NCI-H1048 (cell line): ENCODE results near the gene APBA2.
"Not testable (repeated sequence)": the region's sequence is repeated elsewhere in the genome, so short reads cannot be mapped to it uniquely, and the experiment has no call there.

Source experiments
- DNase-seq: peaks from one replicate; lab custom pipeline; 2025; lab: John Stamatoyannopoulos, UW

The APBA2 gene

DNA sequence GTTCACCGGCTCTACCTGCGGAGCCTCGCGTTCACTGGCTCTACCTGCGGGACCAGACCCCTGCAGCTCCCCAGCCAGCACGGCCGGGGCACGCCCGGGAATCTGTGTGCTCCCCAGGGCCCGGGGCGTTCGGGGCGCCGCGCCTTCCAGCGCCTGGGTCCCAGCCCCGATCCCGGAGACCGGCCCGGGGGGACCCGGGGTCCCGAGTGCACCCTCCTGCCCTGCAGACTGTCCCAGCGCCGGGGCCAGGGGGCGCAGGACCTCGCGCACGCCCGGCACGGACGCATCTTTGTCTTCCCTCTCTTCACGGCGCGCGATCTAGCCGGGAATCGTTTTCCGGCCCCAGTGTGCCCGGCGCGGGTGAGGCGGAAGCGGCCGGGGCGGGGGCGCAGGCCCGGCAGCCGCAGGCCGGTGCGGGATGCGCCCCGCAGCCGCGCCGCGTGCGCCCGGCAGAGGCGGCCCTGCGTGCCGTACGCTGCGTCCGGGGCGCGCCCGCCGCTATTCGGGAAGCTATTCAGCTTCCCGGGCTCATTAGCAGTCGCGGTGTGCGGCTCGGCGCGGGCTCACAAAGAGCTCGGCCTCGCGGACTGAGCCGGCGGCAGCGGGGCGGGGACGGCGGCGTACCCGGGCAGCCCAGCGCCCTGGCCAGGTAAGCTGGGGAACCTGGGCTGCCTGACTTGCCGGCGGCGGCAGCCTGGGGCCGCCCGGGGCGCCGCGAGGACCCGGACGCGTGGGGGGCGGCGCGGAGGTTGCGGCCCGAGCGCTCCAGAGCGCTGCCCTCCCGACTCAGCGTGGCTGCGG is at the start of gene APBA2:
Gene APBA2 (plus strand): TSS at position 345 of the 801 bp plus-strand sequence. CDS start 167,911 bp downstream, outside the sequence.
- DNase-seq, result no peak

DNA sequence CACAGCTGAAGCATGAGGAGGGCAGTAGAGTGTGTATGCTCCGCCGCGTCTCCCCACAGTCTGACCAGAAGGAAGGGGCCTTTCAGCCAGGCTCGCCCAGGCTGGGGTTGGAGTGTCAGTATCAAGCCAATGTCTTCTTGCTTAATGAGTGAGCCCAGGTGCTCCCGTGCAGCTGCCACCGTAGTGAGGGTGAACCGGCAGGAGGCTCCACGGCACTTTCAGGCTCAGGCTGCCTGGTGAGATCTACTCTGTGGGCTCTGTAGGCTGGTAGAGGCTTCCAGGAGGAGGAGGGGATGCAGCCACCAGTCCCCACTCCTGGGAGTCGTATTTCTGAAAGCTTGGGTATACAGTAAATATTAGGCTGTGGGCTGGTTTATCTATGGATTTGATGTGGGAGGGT is 45.5 kb upstream of the APBA2 start:
- DNase-seq, result not testable (repeated sequence)

DNA sequence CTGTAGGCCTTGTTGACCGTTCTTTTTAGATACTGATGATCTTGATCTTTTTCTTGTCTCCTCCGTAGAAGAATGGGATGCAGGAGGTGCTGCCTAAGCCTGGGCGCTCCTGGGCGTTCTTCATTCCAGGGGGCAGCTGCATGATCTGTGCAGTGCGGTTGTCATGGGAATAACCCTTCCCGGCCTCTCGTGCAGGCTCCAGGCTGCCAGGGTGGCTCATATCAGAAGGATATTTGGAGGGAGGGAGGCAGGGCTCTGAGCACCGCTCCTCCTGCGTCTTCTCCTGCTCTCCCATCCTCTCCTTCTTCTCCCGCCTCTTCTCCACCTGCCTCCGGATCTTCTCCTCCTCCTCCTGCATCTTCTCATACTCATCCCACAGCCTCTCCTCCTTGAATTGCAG is 43.6 kb upstream of the APBA2 start:
- not testable (repeated sequence) for DNase-seq

- not testable (repeated sequence) for DNase-seq
Observed at GRCh38 chr15:28843520-28843919, 42.3 kb upstream of the APBA2 start.

DNA sequence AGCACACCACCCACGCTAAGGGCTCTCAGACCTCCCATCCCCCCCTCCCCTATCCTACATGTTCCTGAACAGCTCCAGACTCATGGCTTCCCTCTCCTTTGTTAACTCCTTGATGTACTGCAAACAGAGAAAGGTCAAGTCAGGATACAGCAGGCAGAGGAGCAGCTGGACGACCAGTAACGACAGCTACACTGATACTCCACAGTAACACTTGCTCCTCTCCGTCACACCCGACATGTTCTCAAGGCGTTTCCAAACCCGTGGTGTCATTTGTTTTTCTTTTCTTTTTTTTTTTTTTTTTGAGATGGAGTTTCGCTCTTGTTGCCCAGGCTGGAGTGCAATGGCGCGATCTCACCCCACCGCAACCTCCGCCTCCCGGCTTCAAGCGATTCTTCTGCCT is 41.6 kb upstream of the APBA2 start:
- DNase-seq, result not testable (repeated sequence)

DNA sequence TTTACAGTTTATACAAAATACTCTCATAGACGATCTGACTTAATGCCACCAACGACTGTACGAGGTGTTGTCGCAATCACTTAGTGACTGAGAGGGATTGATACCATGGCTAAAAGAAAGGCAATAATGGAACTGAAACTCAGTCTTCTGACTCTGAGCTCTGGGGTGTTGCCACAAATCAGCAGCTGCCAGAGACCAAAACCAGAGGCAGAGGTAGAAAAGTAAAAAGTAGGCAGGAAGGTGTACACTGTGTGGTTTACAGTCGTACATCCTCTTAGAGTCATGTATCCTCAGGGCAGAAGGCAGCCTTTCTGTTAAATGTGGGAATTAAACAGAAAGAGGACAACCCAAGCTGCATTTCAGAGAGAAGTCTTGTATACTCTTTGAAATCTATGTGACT is 38.5 kb upstream of the APBA2 start:
- not testable (repeated sequence) for DNase-seq

DNA sequence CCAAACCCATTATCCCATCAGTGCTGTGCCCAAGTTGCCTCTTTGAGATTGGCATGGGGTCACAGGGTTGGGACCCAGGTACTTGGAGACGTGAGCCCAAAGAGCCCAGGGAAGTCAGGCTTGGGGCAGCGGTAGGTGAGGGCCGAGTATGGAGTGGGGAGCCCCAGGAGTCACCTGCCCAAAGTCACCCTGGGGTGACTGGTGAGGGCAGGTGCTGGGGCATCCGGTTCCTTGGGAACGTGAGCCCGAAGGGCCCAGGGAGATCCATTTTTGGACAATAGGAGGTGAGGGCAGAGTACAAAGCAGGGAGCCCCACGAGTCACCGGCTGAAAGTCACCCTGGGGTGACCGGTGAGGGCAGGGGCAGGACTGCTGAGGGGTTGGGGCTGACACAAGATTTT is 37.8 kb upstream of the APBA2 start:
- DNase-seq, result not testable (repeated sequence)

DNA sequence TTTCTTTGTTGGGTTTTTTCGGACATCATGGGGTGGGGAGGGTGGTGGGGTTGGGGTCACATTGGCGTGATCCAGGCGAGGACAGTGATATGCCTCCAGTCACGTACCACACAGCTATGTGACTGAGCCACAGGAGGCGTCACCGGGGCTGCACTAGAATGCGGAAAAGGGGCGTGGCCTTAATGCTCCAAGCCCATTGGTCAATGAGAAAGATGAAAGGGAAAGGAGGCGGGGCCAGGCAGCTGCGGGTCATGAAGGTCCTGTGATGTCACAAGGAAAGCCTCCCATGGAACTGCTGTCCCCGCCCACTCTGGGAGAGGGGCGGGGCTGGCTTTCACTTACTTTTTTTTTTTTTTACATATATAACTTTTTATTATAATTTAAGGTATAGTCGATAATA is 37.3 kb upstream of the APBA2 start, which contains the start of gene GOLGA6L7:
Gene GOLGA6L7 (minus strand): TSS at position 124 of the 400 bp plus-strand sequence. CDS start 95 bp downstream, at position 29.
- not testable (repeated sequence) for DNase-seq

- DNase-seq, result not testable (repeated sequence)
Observed at GRCh38 chr15:28849271-28849670, 36.5 kb upstream of the APBA2 start.

- DNase-seq, result not testable (repeated sequence)
Observed at GRCh38 chr15:28849766-28850165, 36.0 kb upstream of the APBA2 start.

DNA sequence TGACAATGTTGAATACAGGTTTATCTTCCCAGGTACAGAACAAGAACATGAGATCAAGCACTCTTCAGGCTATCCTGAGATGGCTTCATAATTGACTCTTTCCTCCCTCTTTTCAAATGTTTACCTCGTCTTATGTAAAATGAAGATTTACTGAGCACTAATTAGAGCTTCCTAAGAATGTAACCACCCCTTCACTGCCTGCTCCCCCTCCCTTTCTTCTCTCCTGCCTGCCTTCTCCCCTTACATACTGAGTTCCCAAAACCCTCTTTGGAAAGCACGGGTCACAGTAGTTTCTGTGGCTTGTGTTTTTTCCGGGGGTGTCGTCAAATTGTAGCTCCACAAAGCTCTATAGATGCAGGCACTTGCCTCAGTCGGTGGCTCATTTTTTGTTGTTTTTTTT is 32.1 kb upstream of the APBA2 start:
- DNase-seq, result not testable (repeated sequence)

DNA sequence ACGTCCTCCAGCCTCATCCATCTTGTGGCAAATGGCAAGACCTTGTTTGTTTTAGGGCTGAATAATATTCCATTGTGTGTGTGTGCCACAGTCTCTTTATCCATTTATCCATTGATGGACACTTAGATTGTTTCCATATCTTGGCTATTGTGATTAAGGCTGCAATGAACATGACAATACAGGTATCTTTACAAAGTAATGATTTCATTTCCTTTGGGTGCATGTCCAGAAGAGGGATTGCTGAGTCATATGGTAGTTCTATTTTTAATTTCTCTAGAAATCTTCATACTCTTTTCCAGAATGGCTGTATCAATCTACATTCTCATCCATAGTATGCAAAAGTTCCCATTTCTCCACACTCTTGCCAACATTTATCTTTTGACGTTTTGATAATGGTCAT is 31.2 kb upstream of the APBA2 start:
- not testable (repeated sequence) for DNase-seq

DNA sequence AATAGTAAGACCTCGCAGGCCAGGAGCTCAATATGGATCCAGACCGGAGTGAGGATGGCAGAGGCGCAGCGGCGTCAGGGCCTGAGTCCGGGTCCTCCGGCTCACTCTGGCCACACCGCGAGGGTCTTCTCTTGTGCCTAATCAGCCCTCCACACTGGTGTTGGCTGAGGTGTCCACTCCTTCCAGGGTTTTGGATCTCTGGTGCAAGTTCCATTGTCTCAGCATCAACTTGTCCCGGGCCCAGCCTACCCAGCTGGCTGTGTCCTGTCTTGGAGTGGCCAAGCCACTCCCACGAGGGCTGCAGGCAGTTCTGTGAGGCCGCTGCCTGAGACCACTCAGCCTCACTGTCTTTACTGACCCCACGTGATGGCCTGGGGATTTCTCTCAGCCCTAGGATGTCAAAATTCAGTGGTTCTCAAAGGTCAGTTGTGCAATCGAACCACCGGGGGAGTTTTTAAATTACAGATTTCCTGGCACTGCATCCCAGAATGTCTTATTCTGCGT is 24.7 kb upstream of the APBA2 start:
- DNase-seq, result no peak

DNA sequence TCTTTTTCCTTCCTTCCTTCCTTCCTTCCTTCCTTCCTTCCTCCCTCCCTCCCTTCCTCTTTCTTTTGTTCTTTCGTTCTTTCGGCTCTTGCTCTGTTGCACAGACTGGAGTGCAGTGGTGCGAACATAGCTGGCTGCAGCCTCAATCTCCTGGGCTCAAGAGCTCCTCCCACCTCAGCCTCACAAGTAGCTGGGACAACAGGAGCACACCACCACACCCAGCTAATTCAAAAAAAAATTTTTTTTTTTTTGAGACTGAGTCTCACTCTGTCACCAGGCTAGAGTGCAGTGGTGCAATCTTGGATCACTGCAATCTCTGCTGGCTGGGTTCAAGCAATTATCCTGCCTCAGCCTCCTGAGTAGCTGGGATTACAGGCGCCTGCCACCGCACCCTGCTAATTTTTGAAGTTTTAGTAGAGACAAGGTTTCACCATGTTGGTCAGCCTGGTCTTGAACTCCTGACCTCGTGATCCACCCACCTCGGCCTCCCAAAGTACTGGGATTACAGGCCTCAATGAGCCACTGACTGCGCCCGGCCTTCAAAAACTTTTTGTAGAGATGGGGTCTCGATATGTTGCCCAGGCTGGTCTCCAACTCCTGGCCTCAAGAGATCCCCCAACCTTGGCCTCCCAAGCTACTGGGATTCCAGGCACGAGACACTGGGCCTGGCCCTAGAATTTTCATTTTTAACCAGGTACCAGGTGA is 24.0 kb upstream of the APBA2 start:
- DNase-seq, result not testable (repeated sequence)

- no peak for DNase-seq
Observed at GRCh38 chr15:28868744-28869345, 16.9 kb upstream of the APBA2 start.

DNA sequence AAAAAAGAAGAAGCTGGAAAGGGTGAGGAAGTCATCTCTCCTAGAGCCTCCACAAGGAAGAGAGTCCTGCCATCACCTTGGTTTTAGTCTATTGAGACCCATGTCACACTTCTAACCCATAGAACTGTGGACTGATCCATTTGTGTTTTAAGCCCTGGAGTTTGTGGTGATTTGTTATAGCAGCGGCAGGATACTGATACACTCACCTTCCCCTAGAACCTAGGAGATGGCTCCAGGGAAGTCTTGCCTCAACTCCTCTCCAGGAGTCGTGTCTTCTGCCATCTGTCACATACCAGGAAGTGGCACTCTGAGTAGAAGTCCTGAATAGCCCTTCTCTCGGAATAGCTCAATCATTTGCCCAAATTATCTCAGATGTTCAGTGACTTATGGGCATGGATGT is 14.6 kb upstream of the APBA2 start:
- no peak for DNase-seq

DNA sequence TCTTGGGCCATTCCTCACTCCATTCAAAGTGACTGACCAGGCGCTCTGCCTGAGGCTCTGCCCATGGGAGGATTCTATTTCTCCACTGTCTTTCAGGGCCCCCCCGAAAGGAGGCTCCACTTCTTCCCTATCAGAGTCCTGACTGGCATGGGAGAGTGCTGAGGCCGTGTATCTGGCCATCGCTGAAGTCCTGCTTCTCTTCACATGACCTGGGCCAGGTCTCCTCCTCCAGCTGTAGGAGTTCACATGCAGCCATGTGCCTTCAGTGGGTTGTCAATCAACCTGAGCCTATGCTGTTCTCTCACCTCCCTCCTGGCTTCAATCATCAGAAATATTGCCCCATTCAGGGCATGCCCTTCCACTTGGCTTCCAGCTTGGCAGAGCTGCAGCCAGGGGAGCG is 12.8 kb upstream of the APBA2 start:
- no peak for DNase-seq

DNA sequence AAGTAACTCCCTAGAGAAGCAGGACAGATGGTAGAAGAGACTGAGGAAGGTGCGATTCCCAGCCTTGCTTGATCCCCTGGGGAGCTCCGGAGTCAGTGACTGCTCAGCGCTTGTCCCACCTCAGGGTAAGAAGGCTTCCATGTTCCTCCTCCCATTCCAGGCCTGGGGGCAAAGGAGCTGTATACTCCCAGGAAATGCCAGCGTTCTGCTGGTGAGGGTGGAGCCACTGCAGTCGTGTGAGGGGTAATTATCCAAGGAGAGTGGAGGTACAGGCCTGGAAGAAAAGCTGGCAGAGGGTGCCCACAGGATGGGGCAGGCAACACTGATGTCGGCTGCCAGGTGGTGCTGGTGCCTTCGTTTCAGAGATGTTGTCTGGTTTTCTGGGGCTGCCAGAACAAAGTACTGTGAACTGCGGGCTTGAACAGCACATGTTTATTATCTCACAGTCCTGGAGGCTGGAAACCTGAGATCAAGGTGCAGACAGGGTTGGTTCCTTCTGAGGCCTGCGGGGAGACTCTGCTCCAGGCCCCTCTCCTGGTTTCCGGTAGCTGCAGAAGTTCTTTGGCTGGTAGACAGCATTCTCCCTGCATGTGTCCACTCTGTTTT is 12.1 kb upstream of the APBA2 start:
- no peak for DNase-seq

DNA sequence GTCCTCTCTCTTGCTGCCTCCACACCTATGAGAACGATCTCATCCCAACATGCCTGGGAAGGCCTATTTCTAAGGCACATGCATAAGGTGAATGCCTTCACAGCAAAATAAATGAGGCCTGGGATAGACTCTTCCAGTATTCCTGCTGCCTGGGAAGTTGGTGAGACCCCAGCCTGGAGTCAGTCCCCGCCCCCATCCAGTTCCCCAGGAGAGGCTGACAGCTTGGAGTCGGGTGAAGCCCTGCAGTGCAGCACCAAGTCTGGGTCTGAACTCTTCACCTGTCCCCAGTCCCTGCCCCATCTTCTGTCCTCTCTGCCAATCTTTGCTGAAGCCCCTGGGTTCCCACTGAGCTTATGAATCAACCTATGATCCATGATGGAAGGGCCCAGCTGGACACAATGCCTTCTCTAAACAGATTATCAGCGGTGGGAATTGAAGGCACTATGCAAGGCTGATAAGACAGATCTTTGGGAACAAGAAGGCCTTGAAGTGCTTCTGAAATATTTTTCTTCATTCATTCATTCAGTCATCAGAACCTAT is 10.2 kb upstream of the APBA2 start:
- no peak for DNase-seq

- DNase-seq, result no peak
Observed at GRCh38 chr15:28876131-28876844, 9.5 kb upstream of the APBA2 start.

GRCh38 chr15:28876845-28877185 is 9.0 kb upstream of the APBA2 start:
- DNase-seq, result no peak
